Fibroblast of pulmonary artery (primary cell): ENCODE results near the gene MPND.

Source experiments
- DNase-seq: peaks from one replicate; pipeline ENCODE4 v3.0.0-alpha.2; 2010; ENCODE audit warnings: low read depth
- H3K4me3 ChIP-seq: replicated peaks from 2 replicates; pipeline ENCODE4 v1.5.1; 2011; ENCODE audit warnings: low read depth, mild to moderate bottlenecking, control low read depth, low read length, moderate library complexity
- TF ChIP-seq, protein P1 (sequence below): IDR thresholded peaks from 2 replicates; pipeline ENCODE4 v1.5.1; 2011; ENCODE audit warnings: mild to moderate bottlenecking, control low read depth, low read length, inconsistent platforms; ENCODE audit errors: missing control alignments

The MPND gene

DNA sequence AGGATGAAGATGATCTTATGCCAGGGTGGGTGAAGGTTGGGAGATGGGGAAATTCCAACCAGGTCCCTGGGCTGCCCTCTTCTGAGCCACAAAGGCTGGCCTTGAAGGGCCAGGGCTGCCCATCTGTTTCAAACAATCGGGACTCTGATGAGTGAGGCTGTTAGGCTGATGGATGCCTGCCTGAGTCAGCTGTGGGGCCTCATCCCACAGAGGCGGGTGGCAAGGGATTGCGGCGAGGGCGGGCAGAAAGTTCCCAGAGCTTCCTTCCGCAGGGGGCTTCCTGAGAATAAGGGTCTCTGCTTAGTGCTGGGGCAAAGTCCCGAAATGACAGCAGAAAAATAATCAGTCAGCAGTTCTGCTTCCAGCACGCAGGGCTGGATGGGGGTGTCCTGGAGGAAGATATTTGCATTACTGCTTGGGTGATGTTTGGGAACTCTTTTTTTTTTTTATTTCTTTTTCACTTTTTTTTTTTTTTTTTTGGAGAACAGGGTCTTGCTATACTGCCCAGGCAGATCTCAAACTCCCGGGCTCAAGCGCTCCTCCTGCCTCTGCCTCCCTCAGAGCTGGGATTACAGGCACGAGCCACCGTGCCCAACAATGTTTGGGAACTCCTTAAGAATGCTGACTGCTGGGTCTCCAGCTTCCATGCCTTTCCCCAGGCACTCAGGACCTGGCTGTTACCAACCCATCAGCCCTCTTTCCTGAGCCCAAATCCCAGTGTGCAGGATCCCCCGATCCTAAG lies 42.9 kb downstream of the MPND start:
- no peak for DNase-seq
- H3K4me3 ChIP-seq: no peak overlapping the region
- TF ChIP-seq, protein P1, sequence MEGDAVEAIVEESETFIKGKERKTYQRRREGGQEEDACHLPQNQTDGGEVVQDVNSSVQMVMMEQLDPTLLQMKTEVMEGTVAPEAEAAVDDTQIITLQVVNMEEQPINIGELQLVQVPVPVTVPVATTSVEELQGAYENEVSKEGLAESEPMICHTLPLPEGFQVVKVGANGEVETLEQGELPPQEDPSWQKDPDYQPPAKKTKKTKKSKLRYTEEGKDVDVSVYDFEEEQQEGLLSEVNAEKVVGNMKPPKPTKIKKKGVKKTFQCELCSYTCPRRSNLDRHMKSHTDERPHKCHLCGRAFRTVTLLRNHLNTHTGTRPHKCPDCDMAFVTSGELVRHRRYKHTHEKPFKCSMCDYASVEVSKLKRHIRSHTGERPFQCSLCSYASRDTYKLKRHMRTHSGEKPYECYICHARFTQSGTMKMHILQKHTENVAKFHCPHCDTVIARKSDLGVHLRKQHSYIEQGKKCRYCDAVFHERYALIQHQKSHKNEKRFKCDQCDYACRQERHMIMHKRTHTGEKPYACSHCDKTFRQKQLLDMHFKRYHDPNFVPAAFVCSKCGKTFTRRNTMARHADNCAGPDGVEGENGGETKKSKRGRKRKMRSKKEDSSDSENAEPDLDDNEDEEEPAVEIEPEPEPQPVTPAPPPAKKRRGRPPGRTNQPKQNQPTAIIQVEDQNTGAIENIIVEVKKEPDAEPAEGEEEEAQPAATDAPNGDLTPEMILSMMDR: peak; percentile 10

DNA sequence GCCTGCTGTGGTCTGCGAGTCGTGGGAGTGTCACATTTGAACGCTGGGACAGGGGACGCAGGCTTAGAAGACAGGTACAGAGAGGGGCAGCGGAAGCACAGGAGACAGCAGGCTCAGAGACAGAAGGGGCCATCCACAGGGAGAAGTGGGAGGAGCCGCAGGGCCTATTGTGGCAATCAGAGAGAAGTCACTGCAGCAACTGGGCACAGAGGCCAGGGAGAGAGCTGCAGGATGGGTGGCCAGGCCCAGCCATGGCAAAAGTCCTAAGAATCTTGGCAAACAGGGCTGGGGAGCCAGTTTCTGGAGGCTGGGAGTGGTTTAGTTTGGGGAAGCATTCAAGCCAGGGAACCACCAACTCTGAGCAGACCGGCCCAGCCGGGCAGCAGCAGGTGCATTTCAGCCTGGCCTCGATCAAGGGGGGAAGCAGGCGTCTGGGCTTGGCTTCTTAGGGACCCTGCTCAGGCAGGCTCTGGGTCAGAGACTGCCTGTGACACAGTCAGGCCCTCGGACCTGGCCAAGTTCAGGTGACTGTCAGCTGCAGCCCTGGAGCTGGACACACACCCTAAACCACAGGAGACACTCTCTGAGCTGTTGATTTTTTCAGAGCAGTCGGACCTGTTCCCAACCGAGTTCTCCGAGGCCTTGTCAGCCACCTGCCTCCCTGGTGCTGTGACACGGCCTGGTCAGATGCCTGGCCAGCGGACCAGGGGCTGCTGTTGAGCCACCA lies 45.1 kb downstream of the MPND start:
- no peak overlapping the region for H3K4me3 ChIP-seq
- TF ChIP-seq, protein P1: no peak
- DNase-seq: no peak

DNA sequence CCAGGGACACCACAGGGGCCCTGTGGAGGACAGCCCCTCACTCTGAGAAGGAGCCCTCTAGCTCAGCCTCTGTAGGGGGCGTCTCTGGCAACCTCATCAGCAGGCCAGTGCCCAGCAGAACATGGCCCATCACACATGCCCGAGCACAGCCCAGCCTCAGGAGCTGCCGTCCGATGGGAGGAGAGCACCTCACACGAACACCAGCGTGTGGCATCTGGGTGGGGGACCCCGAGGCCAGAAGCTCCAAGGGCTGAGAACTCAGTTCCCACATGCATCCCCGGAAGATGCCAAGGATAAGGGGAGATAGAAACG lies 45.7 kb downstream of the MPND start:
- TF ChIP-seq, protein P1: no peak
- DNase-seq: no peak
- no peak overlapping the region for H3K4me3 ChIP-seq

DNA sequence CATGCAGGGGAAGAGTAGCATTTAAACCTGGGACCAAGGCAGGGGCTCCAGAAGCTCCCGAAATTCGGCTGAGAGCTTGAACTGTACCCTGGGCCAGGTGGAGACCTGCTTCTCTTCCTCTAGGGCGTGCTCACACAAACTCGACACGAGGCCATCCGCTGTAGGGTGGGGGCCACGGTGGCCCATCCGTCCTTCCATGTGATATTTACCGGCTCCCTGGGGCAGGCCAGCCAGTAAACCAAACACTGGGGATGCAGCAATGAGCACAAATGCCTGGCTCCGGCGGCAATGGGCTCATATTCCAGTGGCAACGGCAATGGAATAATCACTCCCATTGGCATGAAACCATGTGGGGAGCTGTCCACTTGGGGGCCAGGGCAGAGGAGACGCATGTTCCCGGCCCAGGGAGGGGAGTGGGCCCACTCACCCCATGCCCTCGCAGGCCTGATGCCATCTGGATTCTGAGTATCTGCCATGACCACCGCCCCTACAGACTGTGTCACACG lies 46.2 kb downstream of the MPND start:
- TF ChIP-seq, protein P1: no peak
- no peak for DNase-seq
- no peak overlapping the region for H3K4me3 ChIP-seq

DNA sequence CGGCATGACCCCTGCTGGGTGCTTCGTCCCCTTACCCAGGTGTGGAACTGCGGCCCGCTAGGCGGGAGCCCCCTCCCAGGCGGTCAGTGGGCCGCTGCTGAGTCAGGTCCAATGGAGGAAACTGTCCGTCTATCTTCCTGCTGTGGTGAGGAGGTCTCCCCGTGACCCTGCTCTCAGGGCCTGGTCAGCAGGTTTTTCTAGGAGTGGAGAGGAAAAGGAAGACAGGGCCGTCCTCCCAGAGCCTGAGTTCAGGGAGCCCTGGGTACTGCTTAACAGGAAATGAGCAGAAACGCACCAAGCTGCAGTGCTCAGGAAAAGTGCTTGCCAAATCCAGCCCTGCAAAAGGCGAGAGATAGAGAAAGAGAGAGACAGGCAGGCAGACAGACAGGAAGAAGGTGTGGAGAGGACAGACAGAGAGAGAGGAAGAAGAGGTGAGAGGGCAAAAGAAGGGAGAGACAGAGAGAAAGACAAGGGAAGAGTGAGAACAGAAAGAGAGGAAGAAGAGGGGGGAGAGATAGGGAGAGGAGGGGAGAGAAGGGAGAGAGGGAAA lies 46.7 kb downstream of the MPND start:
- peak; percentile 73 for DNase-seq
- TF ChIP-seq, protein P1: no peak
- H3K4me3 ChIP-seq: peak overlapping the region; percentile 29

DNA sequence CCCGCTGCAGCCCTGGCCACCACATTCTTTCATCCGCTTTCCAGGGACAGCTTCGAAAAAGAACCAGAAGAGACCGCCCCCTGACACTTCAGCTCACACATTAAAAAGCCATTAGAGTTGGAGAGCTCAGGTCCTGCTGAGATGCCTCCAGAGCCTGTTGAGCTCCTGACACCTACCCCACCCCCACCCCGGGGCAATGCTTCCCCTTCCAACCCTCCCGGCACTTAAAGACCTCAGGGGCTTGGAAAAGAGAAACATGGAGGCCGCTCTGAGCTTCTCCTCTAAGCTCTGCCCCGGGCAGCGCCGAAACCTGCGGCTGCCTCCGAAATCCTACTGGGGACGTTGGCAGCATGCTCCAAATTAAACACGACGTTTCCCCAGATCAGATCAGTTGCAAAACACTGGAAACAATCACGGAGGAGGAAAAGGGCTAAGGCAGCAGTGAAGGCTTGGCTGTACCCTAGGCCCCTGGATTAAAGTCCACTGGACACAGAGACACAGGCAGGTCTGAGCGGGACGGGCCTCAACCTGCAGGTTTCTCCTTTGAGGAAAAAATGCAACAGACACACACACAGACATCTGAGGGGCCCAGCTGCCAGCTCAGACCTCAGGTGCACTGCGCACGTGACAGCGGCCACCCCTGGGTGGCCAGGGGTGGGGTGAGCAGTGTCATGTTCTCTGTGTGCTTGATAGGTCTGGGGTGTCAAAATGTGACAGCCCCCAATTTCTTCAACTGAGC lies 47.4 kb downstream of the MPND start:
- DNase-seq: no peak
- TF ChIP-seq, protein P1: no peak

More for the DNA sequence above, 47.4 kb downstream of the MPND start:
- peak overlapping the region; percentile 29 for H3K4me3 ChIP-seq
